Endodermal cell (in vitro differentiated cells): ENCODE data around the gene CFAP70. TPM values are rescaled to one million over a fixed set of nuclear protein-coding genes. Genes with fewer than 3 reads are reported as not detected.
A peak's percentile ranks its signal among the peaks of the same experiment; 100 is the strongest.

Source experiments
- DNase-seq: peaks from one replicate; pipeline ENCODE4 v3.0.0-alpha.2; 2017
- H3K27ac ChIP-seq: 2 replicates; pipeline ENCODE4 v1.5.1; 2013; ENCODE audit warnings: mild to moderate bottlenecking, low read depth, low read length, moderate library complexity
- H3K27me3 ChIP-seq: 2 replicates; pipeline ENCODE4 v1.6.1; 2013; ENCODE audit warnings: mild to moderate bottlenecking, low read length, moderate library complexity; ENCODE audit not compliant: insufficient read depth, control insufficient read depth, poor library complexity, severe bottlenecking
- H3K36me3 ChIP-seq: 2 replicates; pipeline ENCODE4 v1.7.0; 2013; ENCODE audit warnings: mild to moderate bottlenecking, low read length, moderate library complexity; ENCODE audit not compliant: control insufficient read depth, insufficient read depth
- H3K4me1 ChIP-seq: one replicate; pipeline ENCODE4 v1.7.0; 2013; ENCODE audit warnings: low read length; ENCODE audit not compliant: control insufficient read depth, insufficient read depth
- H3K4me3 ChIP-seq: 2 replicates; pipeline ENCODE4 v1.5.1; 2013; ENCODE audit warnings: mild to moderate bottlenecking, low read length, moderate library complexity
- H3K9ac ChIP-seq: 2 replicates; pipeline ENCODE4 v1.6.1; 2013; ENCODE audit warnings: mild to moderate bottlenecking, low read length, moderate library complexity; ENCODE audit not compliant: poor library complexity, severe bottlenecking; ENCODE audit errors: extremely low read depth
- H3K9me3 ChIP-seq: 2 replicates; pipeline ENCODE4 v1.6.1; 2013; ENCODE audit warnings: mild to moderate bottlenecking, low read length, moderate library complexity; ENCODE audit not compliant: control insufficient read depth
- H3K27ac Mint-ChIP-seq: 2 replicates; pipeline ENCODE4 v1.8.0; 2020; ENCODE audit warnings: mixed read lengths
- H3K27me3 Mint-ChIP-seq: 2 replicates; pipeline ENCODE4 v1.8.0; 2021; ENCODE audit warnings: mild to moderate bottlenecking, mixed read lengths; ENCODE audit not compliant: insufficient read depth
- H3K36me3 Mint-ChIP-seq: 2 replicates; pipeline ENCODE4 v1.8.0; 2020; ENCODE audit warnings: low read depth, mixed read lengths
- H3K4me1 Mint-ChIP-seq: 2 replicates; pipeline ENCODE4 v1.8.0; 2020; ENCODE audit warnings: mixed read lengths
- H3K4me3 Mint-ChIP-seq: 2 replicates; pipeline ENCODE4 v1.8.0; 2020; ENCODE audit warnings: mild to moderate bottlenecking, moderate library complexity, mixed read lengths
- H3K9me3 Mint-ChIP-seq: 2 replicates; pipeline ENCODE4 v1.8.0; 2020; ENCODE audit warnings: mild to moderate bottlenecking, mixed read lengths
- CTCF ChIP-seq: fragments of 200-600 bp; sonication (generic); conservative IDR thresholded peaks from 2 replicates; pipeline ENCODE4 v1.5.0; 2021; ENCODE audit warnings: antibody characterized with exemption, mild to moderate bottlenecking
- WGBS, 2 experiments: methylation state at CpG; one replicate each; pipeline versions ENCODE4 v1.1.5 to v1.1.7; 2013; ENCODE audit warnings: missing lambda C conversion rate in 2 of 2, mixed read lengths in 1 of 2; ENCODE audit not compliant: insufficient coverage in 1 of 2, insufficient read length in 1 of 2; 5-methylcytosine and 5-hydroxymethylcytosine counted together
- total RNA-seq, 2 donors: library from RNA; stranded (reverse); fragmentation: NEBNext Ultra II Directional in 1 of 2; extraction: Animal tissue kit (Norgen Biotek cat#: 25700) in 1 of 2; gene quantifications; 2 replicates in 1 of 2; 3 replicates in 1 of 2; pipeline ENCODE4 v1.2.1, GENCODE V29; 2021

The CFAP70 gene
- total RNA-seq, 2 donors from 2014 or later, result 0.58 to 0.77 TPM

DNA sequence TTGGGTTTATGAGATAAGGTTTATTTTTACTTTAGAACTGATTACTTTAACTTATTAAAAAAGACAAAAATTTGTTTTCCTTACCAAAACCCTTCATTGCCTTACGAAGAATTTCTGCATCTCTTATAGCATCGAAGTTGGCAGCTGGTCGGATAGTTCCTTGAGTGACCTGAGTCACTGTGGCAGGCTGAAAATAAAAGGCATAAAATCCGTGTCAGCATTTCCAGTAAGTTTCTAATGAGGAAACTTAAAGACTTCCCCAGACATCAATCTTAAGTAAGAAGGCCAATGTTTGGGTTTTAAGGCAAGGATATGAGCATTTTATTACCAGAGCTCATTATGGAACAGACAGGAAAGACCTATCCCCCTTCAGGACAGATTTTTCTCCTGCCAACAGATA lies 29.6 kb upstream of the CFAP70 start:
- no peak overlapping the region for H3K27ac Mint-ChIP-seq

GRCh38 chr10:73386583-73386982 lies 27.9 kb upstream of the CFAP70 start:
- Mint-ChIP-seq H3K27me3 (no peaks in the 10 kb centered on the region), H3K36me3 (peaks cover 67% of the 10 kb centered on the region), H3K4me1 (no peaks in the 10 kb centered on the region), H3K4me3 (no peak overlapping the region), H3K27ac (no peak overlapping the region), H3K9me3 (no peaks in the 10 kb centered on the region)
- no peaks in the 10 kb centered on the region for H3K9me3 ChIP-seq
- WGBS, 2 experiments, result 94% methylated on average over 6 to 7 of the region's 7 CpGs
- DNase-seq, result no peak
- H3K36me3 ChIP-seq, result peaks cover 87% of the 10 kb centered on the region
- H3K27ac ChIP-seq, result no peak overlapping the region
- no peaks in the 10 kb centered on the region for H3K4me1 ChIP-seq
- no peak for TF ChIP-seq CTCF
- H3K4me3 ChIP-seq, result no peak overlapping the region
- no peaks in the 10 kb centered on the region for H3K27me3 ChIP-seq
- no peak overlapping the region for H3K9ac ChIP-seq

More for the DNA sequence above, 29.6 kb upstream of the CFAP70 start:
- Mint-ChIP-seq H3K27me3 (no peaks in the 10 kb centered on the region), H3K4me3 (no peak overlapping the region), H3K36me3 (peaks cover 65% of the 10 kb centered on the region), H3K4me1 (no peaks in the 10 kb centered on the region), H3K9me3 (peaks cover 2% of the 10 kb centered on the region)
- Histone ChIP-seq H3K9me3 (no peaks in the 10 kb centered on the region), H3K4me3 (no peak overlapping the region), H3K9ac (no peak overlapping the region), H3K4me1 (no peaks in the 10 kb centered on the region), H3K36me3 (peaks cover 77% of the 10 kb centered on the region), H3K27ac (no peak overlapping the region), H3K27me3 (no peaks in the 10 kb centered on the region)
- TF ChIP-seq CTCF, result no peak
- 97% methylated on average over 4 of the region's 4 CpGs for WGBS, 2 experiments
- no peak for DNase-seq

DNA sequence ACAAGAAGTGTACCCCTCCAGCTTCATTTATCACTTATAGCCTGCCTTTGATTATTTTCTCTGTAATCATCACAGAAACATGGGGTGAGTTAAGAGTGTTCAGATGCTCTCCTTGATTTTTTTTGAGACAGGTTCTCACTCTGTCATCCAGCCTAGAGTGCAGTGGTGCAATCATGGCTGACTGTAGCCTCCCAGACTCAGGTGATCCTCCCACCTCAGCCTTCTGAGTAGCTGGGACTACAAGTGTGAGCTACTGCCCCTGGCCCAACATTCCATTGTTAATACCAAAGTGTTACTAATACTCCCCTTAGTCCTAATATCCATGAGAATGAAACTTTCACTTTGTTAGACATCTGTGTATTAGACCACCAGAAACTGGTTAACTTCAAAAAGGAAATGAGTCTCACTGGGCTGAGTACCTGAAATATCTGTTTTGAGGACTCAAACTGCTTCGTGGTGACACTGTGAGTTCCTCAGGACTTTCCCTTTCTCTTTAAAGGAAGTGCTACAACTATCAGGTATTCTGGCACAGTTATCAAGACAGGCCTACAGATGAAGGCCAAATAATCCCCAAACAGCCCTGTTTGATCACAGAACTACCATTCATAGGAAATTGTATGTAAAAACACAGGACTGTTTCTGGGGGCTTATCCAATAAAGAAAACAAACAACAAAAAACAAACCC lies 20.5 kb upstream of the CFAP70 start:
- H3K4me1 ChIP-seq, result no peaks in the 10 kb centered on the region
- Mint-ChIP-seq H3K27me3 (no peaks in the 10 kb centered on the region), H3K36me3 (peaks cover 75% of the 10 kb centered on the region), H3K27ac (peak overlapping the region; percentile 7), H3K4me3 (no peak overlapping the region), H3K4me1 (no peaks in the 10 kb centered on the region), H3K9me3 (no peaks in the 10 kb centered on the region)
- WGBS, 2 experiments, result 93 to 94% methylated on average over 1 of the region's 1 CpG
- peaks cover 84% of the 10 kb centered on the region for H3K36me3 ChIP-seq
- no peak overlapping the region for H3K9ac ChIP-seq
- TF ChIP-seq CTCF, result no peak
- no peaks in the 10 kb centered on the region for H3K9me3 ChIP-seq
- H3K27ac ChIP-seq, result no peak overlapping the region
- H3K27me3 ChIP-seq, result no peaks in the 10 kb centered on the region
- H3K4me3 ChIP-seq, result no peak overlapping the region
- no peak for DNase-seq
